ENCODE data around the gene RUVBL1. TPM values are rescaled to one million over a fixed set of nuclear protein-coding genes. Genes with fewer than 3 reads are reported as not detected.

RUVBL1 gene
- total RNA-seq, 1 experiment from 2014 or later = 153 TPM

DNA sequence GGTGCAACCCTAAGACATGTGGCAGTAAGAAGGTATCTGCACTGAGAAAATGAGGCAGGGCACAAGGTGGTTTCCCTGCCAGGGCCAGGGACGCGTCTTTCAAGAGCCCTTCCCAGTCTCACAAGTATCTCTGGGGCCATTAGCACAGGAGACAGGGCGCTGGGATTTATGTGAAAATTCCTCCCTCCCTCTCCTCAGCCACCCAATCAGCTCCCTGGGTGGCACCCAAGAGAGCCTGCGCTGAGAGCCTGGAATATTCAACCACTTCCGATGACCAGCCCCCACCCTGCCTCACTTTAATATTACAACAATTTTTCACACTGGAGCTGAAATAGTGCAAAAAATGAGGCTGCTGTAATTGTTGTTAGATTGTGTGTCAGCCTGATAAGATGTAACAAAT, 45.3 kb downstream of the RUVBL1 start:
- no peak overlapping the region for H3K4me3 ChIP-seq (ENCODE audit: low read depth, low read length, poor library complexity, severe bottlenecking)
- H3K4me1 ChIP-seq (ENCODE audit: insufficient read depth, low read length, poor library complexity, severe bottlenecking) = peaks cover 17% of the 10 kb centered on the region
- H3K27me3 ChIP-seq (replicated peaks; ENCODE audit: insufficient read depth, low read depth, low read length, poor library complexity) = no peaks in the 10 kb centered on the region
- intact Hi-C loops (cut with micrococcal nuclease; ENCODE audit: unreplicated experiment) = loop anchor here (5.0 to 10.0 kb wide), 3 partner anchors 44 to 506 kb away; partner anchors contain the start of gene RUVBL1
- TF ChIP-seq EZH2 (IDR thresholded peaks at IDR 0.05; ENCODE audit: borderline replicate concordance, low read depth, low read length, poor library complexity, severe bottlenecking) = no peak
- TF ChIP-seq, protein P1, sequence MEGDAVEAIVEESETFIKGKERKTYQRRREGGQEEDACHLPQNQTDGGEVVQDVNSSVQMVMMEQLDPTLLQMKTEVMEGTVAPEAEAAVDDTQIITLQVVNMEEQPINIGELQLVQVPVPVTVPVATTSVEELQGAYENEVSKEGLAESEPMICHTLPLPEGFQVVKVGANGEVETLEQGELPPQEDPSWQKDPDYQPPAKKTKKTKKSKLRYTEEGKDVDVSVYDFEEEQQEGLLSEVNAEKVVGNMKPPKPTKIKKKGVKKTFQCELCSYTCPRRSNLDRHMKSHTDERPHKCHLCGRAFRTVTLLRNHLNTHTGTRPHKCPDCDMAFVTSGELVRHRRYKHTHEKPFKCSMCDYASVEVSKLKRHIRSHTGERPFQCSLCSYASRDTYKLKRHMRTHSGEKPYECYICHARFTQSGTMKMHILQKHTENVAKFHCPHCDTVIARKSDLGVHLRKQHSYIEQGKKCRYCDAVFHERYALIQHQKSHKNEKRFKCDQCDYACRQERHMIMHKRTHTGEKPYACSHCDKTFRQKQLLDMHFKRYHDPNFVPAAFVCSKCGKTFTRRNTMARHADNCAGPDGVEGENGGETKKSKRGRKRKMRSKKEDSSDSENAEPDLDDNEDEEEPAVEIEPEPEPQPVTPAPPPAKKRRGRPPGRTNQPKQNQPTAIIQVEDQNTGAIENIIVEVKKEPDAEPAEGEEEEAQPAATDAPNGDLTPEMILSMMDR (conservative IDR thresholded peaks at IDR 0.05; ENCODE audit: low read depth, low read length) = no peak
- H3K36me3 ChIP-seq (ENCODE audit: insufficient read depth, low read length, poor library complexity, severe bottlenecking) = peaks cover 39% of the 10 kb centered on the region
- peak overlapping the region; percentile 47 for H3K27ac ChIP-seq (ENCODE audit: low read depth, low read length, poor library complexity, severe bottlenecking)
- POLR2A ChIA-PET (ENCODE audit: low non-redundant PET) = no interaction called here
- CTCF ChIA-PET = no interaction called here
- no TSS peak for BruUV-seq (replicated peaks)
- H3K9me3 ChIP-seq (ENCODE audit: low read depth, low read length, poor library complexity, severe bottlenecking) = no peaks in the 10 kb centered on the region
- peak; percentile 32 for DNase-seq (ENCODE audit: low spot score)

DNA sequence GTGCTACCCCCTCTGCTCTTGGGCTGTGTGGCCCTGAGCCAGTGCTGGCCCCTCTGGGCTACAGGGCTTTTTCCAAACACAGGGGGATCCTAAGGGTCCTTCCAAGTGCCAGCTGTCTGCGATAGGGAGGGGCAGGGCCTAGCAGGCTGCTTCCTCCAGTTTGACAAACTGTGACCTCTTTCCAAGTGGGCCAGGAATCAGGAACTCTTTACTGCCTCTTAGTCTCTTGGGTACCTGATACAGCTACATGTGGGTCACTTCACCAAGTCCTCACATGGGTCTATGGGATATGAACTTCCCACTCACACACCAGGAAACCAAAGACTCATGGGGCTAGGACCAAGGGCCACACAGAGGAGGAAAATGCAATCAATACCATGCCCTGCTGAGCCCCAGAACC, 45.9 kb downstream of the RUVBL1 start:
- peaks cover 36% of the 10 kb centered on the region for H3K36me3 ChIP-seq (ENCODE audit: insufficient read depth, low read length, poor library complexity, severe bottlenecking)
- H3K4me3 ChIP-seq (ENCODE audit: low read depth, low read length, poor library complexity, severe bottlenecking) = no peak overlapping the region
- no peaks in the 10 kb centered on the region for H3K9me3 ChIP-seq (ENCODE audit: low read depth, low read length, poor library complexity, severe bottlenecking)
- H3K27ac ChIP-seq (ENCODE audit: low read depth, low read length, poor library complexity, severe bottlenecking) = peak overlapping the region; percentile 47
- no peak for TF ChIP-seq EZH2 (IDR thresholded peaks at IDR 0.05; ENCODE audit: borderline replicate concordance, low read depth, low read length, poor library complexity, severe bottlenecking)
- TF ChIP-seq, protein P1 (conservative IDR thresholded peaks at IDR 0.05; ENCODE audit: low read depth, low read length) = no peak
- ChIA-PET CTCF (no interaction called here), POLR2A (ENCODE audit: low non-redundant PET) (no interaction called here)
- H3K4me1 ChIP-seq (ENCODE audit: insufficient read depth, low read length, poor library complexity, severe bottlenecking) = peaks cover 17% of the 10 kb centered on the region
- DNase-seq (ENCODE audit: low spot score) = no peak
- H3K27me3 ChIP-seq (replicated peaks; ENCODE audit: insufficient read depth, low read depth, low read length, poor library complexity) = no peaks in the 10 kb centered on the region
- intact Hi-C loops (cut with micrococcal nuclease; ENCODE audit: unreplicated experiment) = loop anchor here (5.0 to 10.0 kb wide), 3 partner anchors 45 to 507 kb away; partner anchors contain the start of gene RUVBL1
- BruUV-seq (replicated peaks) = no TSS peak

DNA sequence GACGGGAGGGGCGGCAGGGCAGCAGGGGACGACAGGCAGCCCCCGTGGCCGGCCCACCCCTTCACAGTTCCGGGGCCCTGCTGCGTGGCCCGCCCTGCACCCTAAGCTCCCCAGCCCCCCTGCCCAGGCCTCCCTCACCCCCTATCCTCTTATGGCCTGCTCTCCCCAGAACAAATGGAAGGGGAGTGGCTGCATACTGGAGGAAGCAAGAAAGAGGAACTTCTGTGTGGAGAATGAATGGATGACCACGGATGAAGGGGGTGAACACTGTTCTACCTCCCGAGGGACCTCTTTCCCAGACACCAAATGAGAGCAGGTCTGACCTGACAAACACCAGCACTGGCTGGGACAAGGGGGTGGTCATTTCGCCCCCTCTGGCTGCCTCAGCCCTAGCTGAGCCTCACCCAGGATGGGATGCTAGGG, 46.4 kb downstream of the RUVBL1 start:
- H3K27me3 ChIP-seq (replicated peaks; ENCODE audit: insufficient read depth, low read depth, low read length, poor library complexity) = no peaks in the 10 kb centered on the region
- intact Hi-C loops (cut with micrococcal nuclease; ENCODE audit: unreplicated experiment) = loop anchor here (5.0 to 10.0 kb wide), 3 partner anchors 45 to 508 kb away; partner anchors contain the start of gene RUVBL1
- no peak for DNase-seq (ENCODE audit: low spot score)
- H3K27ac ChIP-seq (ENCODE audit: low read depth, low read length, poor library complexity, severe bottlenecking) = peak overlapping the region; percentile 47
- BruUV-seq (replicated peaks) = no TSS peak
- peaks cover 36% of the 10 kb centered on the region for H3K36me3 ChIP-seq (ENCODE audit: insufficient read depth, low read length, poor library complexity, severe bottlenecking)
- peaks cover 17% of the 10 kb centered on the region for H3K4me1 ChIP-seq (ENCODE audit: insufficient read depth, low read length, poor library complexity, severe bottlenecking)
- TF ChIP-seq EZH2 (IDR thresholded peaks at IDR 0.05; ENCODE audit: borderline replicate concordance, low read depth, low read length, poor library complexity, severe bottlenecking) = no peak
- TF ChIP-seq, protein P1 (conservative IDR thresholded peaks at IDR 0.05; ENCODE audit: low read depth, low read length) = no peak
- H3K4me3 ChIP-seq (ENCODE audit: low read depth, low read length, poor library complexity, severe bottlenecking) = peak overlapping the region; percentile 49
- POLR2A ChIA-PET (ENCODE audit: low non-redundant PET) = no interaction called here
- H3K9me3 ChIP-seq (ENCODE audit: low read depth, low read length, poor library complexity, severe bottlenecking) = no peaks in the 10 kb centered on the region
- CTCF ChIA-PET = no interaction called here
